Measurements from ENCODE around the gene TMEM30A.

The TMEM30A gene

GRCh38 chr6:75250552-75250951 is 34.0 kb downstream of the TMEM30A start:
- ATAC-seq: no peak
- H3K9me3 Mint-ChIP-seq: no peaks in the 10 kb centered on the region
- peaks cover 13% of the 10 kb centered on the region for H3K27me3 Mint-ChIP-seq
- no peak overlapping the region for H3K27ac Mint-ChIP-seq
- H3K36me3 Mint-ChIP-seq: peaks cover 20% of the 10 kb centered on the region
- H3K4me1 Mint-ChIP-seq: no peaks in the 10 kb centered on the region
- H3K4me3 Mint-ChIP-seq: no peak overlapping the region

GRCh38 chr6:75249837-75250236 is 34.8 kb downstream of the TMEM30A start:
- Mint-ChIP-seq H3K27ac (no peak overlapping the region), H3K4me1 (peaks cover 1% of the 10 kb centered on the region), H3K4me3 (no peak overlapping the region), H3K36me3 (peaks cover 17% of the 10 kb centered on the region), H3K27me3 (peaks cover 19% of the 10 kb centered on the region), H3K9me3 (no peaks in the 10 kb centered on the region)
- ATAC-seq: no peak

- peaks cover 10% of the 10 kb centered on the region for H3K36me3 Mint-ChIP-seq
- H3K27ac Mint-ChIP-seq: no peak overlapping the region
- no peaks in the 10 kb centered on the region for H3K9me3 Mint-ChIP-seq
- ATAC-seq: no peak
- peaks cover 13% of the 10 kb centered on the region for H3K4me1 Mint-ChIP-seq
- H3K4me3 Mint-ChIP-seq: no peak overlapping the region
- H3K27me3 Mint-ChIP-seq: peaks cover 19% of the 10 kb centered on the region
Observed at GRCh38 chr6:75246386-75246785, 38.2 kb downstream of the TMEM30A start.

GRCh38 chr6:75244063-75244584 is 40.5 kb downstream of the TMEM30A start:
- peaks cover 19% of the 10 kb centered on the region for H3K36me3 Mint-ChIP-seq
- H3K4me1 Mint-ChIP-seq: peaks cover 21% of the 10 kb centered on the region
- H3K27me3 Mint-ChIP-seq: peaks cover 19% of the 10 kb centered on the region
- H3K27ac Mint-ChIP-seq: peak overlapping the region; percentile 100
- no peaks in the 10 kb centered on the region for H3K9me3 Mint-ChIP-seq
- peak overlapping the region; percentile 100 for H3K4me3 Mint-ChIP-seq
- ATAC-seq: no peak

- Mint-ChIP-seq H3K4me3 (peak within 1 kb of the TSS; percentile 100), H3K9me3 (no peaks in the 10 kb centered on the region), H3K4me1 (peaks cover 21% of the 10 kb centered on the region), H3K27ac (peak within 1 kb of the TSS; percentile 100), H3K36me3 (peaks cover 19% of the 10 kb centered on the region), H3K27me3 (peaks cover 19% of the 10 kb centered on the region)
- peak; percentile 99 for ATAC-seq
Observed at GRCh38 chr6:75243333-75244062, 41.1 kb downstream of the TMEM30A start, which contains the start of gene COX7A2. TSS of gene COX7A2 (minus strand) at chr6:75243801. CDS start at chr6:75243734, 67 bp downstream.

- Mint-ChIP-seq H3K4me3 (no peak overlapping the region), H3K27me3 (no peaks in the 10 kb centered on the region), H3K4me1 (peaks cover 10% of the 10 kb centered on the region), H3K9me3 (no peaks in the 10 kb centered on the region), H3K27ac (no peak overlapping the region), H3K36me3 (peaks cover 31% of the 10 kb centered on the region)
- no peak for ATAC-seq
Observed at GRCh38 chr6:75236630-75237029, 48.0 kb downstream of the TMEM30A start.

- Mint-ChIP-seq H3K36me3 (peaks cover 24% of the 10 kb centered on the region), H3K4me1 (no peaks in the 10 kb centered on the region), H3K9me3 (no peaks in the 10 kb centered on the region), H3K27me3 (no peaks in the 10 kb centered on the region), H3K27ac (no peak overlapping the region), H3K4me3 (no peak overlapping the region)
- no peak for ATAC-seq
Observed at GRCh38 chr6:75235271-75235670, 49.3 kb downstream of the TMEM30A start.

- no peaks in the 10 kb centered on the region for H3K4me1 Mint-ChIP-seq
- no peak for ATAC-seq
- H3K36me3 Mint-ChIP-seq: peaks cover 18% of the 10 kb centered on the region
- H3K4me3 Mint-ChIP-seq: no peak overlapping the region
- no peak overlapping the region for H3K27ac Mint-ChIP-seq
- no peaks in the 10 kb centered on the region for H3K27me3 Mint-ChIP-seq
- H3K9me3 Mint-ChIP-seq: no peaks in the 10 kb centered on the region
Observed at GRCh38 chr6:75234126-75234865, 50.3 kb downstream of the TMEM30A start.

- peaks cover 18% of the 10 kb centered on the region for H3K36me3 Mint-ChIP-seq
- no peaks in the 10 kb centered on the region for H3K9me3 Mint-ChIP-seq
- no peak overlapping the region for H3K27ac Mint-ChIP-seq
- no peaks in the 10 kb centered on the region for H3K27me3 Mint-ChIP-seq
- H3K4me1 Mint-ChIP-seq: no peaks in the 10 kb centered on the region
- ATAC-seq: no peak
- H3K4me3 Mint-ChIP-seq: no peak overlapping the region
Observed at GRCh38 chr6:75233092-75233615, 51.4 kb downstream of the TMEM30A start.

- no peaks in the 10 kb centered on the region for H3K4me1 Mint-ChIP-seq
- no peaks in the 10 kb centered on the region for H3K9me3 Mint-ChIP-seq
- H3K36me3 Mint-ChIP-seq: no peaks in the 10 kb centered on the region
- no peak overlapping the region for H3K27ac Mint-ChIP-seq
- no peak for ATAC-seq
- no peaks in the 10 kb centered on the region for H3K27me3 Mint-ChIP-seq
- H3K4me3 Mint-ChIP-seq: no peak overlapping the region
Observed at GRCh38 chr6:75230484-75231325, 53.9 kb downstream of the TMEM30A start.

- no peaks in the 10 kb centered on the region for H3K36me3 Mint-ChIP-seq
- H3K27ac Mint-ChIP-seq: no peak overlapping the region
- no peaks in the 10 kb centered on the region for H3K4me1 Mint-ChIP-seq
- H3K27me3 Mint-ChIP-seq: peaks cover 30% of the 10 kb centered on the region
- ATAC-seq: no peak
- H3K4me3 Mint-ChIP-seq: no peak overlapping the region
- H3K9me3 Mint-ChIP-seq: no peaks in the 10 kb centered on the region
Observed at GRCh38 chr6:75224303-75224926, 60.2 kb downstream of the TMEM30A start.

- Mint-ChIP-seq H3K27me3 (peaks cover 30% of the 10 kb centered on the region), H3K4me3 (no peak overlapping the region), H3K4me1 (no peaks in the 10 kb centered on the region), H3K36me3 (no peaks in the 10 kb centered on the region), H3K27ac (no peak overlapping the region), H3K9me3 (no peaks in the 10 kb centered on the region)
- no peak for ATAC-seq
Observed at GRCh38 chr6:75223428-75223827, 61.2 kb downstream of the TMEM30A start.

GRCh38 chr6:75222261-75222660 is 62.3 kb downstream of the TMEM30A start:
- H3K27me3 Mint-ChIP-seq: peaks cover 39% of the 10 kb centered on the region
- H3K27ac Mint-ChIP-seq: no peak overlapping the region
- H3K4me1 Mint-ChIP-seq: peaks cover 6% of the 10 kb centered on the region
- no peak overlapping the region for H3K4me3 Mint-ChIP-seq
- no peaks in the 10 kb centered on the region for H3K36me3 Mint-ChIP-seq
- ATAC-seq: no peak
- no peaks in the 10 kb centered on the region for H3K9me3 Mint-ChIP-seq

GRCh38 chr6:75221116-75221515 is 63.5 kb downstream of the TMEM30A start:
- H3K27ac Mint-ChIP-seq: no peak overlapping the region
- peaks cover 9% of the 10 kb centered on the region for H3K4me1 Mint-ChIP-seq
- no peaks in the 10 kb centered on the region for H3K9me3 Mint-ChIP-seq
- H3K36me3 Mint-ChIP-seq: no peaks in the 10 kb centered on the region
- no peak overlapping the region for H3K4me3 Mint-ChIP-seq
- peaks cover 40% of the 10 kb centered on the region for H3K27me3 Mint-ChIP-seq
- no peak for ATAC-seq

Measured in stimulated activated memory B cell treated with anti-CD40 and anti-IgM and Interleukin-4, amounts not matched to agents 10 μg/mL and 1 μg/mL and 100 μg/mL, for 72 hours (primary cell).